ENCODE data around the gene EMC1.
A peak's percentile ranks its signal among the peaks of the same experiment; 100 is the strongest.
"Not testable (repeated sequence)": the region's sequence is repeated elsewhere in the genome, so short reads cannot be mapped to it uniquely, and the experiment has no call there.

EMC1 gene
- 62.9 reads per million, percentile 73 among the genes with 10 or more reads in this experiment for total RNA-seq

- DNase-seq, result peak; percentile 90
These were observed at the start of gene EMC1, which contains the start of gene MRTO4 for GRCh38 chr1:19251305-19252196. Gene EMC1 (minus strand): TSS chr1:19251524. CDS start chr1:19251509, 15 bp downstream. Gene MRTO4 (plus strand): TSS chr1:19251805. CDS start chr1:19251836, 31 bp downstream.

DNA sequence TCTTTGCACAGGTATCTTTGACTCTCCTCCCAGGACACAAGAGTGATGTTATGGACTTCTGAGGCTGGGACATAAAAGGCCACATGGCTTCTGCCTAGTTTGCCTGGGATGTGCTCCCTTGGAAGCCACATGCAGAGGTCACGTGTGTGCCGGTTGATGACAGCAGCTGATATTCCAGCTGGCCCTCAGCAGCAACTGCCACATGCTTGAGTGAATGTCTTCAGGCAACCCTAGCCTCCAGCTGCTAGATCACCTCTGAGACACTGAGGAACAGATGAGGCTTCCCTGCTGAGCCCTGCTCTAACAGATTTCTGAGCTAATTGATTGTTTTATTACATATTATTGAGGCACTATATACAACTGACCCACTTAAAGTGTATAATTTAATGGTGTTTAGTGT lies 48.9 kb upstream of the EMC1 start:
- DNase-seq, result no peak

DNA sequence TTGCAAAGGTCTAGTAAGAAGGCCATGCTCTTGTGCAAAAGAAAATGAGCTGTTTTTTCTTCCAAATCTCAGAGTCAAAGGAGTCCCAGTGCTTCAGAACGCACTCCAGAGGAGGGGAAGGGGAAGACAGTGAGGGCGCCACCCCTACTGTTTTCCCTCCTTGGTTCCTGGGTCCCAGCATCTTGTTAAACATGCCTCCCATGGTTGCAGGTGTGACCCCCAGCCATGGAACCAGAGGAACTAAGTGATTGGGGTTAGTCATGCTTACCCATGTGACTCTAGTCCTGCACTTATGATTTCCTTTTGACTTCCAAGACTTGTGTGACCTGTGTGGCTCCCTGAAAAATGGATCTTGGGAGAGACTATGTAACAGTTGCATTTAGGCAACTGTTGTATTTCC lies 43.3 kb upstream of the EMC1 start:
- DNase-seq, result no peak

DNA sequence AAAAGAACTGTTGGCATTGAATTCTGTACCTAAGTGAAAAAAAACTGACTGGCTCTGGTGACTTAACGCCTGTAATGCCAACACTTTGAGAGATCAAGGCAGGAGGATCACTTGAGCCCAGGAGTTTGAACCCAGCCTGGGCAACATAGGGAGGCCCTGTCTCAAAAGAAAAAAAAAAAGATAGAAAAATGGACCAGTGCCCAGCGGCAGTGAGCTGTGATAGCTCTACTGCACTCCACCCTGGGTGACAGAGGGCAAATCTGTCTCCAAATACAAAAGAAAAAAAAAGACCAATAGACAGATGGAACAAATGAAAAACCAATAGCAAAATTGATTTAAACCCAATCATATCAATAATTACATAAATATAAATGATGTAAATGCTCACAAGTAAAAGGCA lies 37.9 kb upstream of the EMC1 start:
- DNase-seq, result no peak

GRCh38 chr1:19288324-19289241 lies 37.3 kb upstream of the EMC1 start, which contains the start of gene AKR7A3:
Gene AKR7A3 (minus strand): TSS chr1:19288770. CDS start chr1:19288709, 61 bp downstream.
- peak; percentile 24 for DNase-seq

- DNase-seq, result no peak
These were observed 36.3 kb upstream of the EMC1 start for GRCh38 chr1:19287436-19288185.

GRCh38 chr1:19285807-19286206 lies 34.5 kb upstream of the EMC1 start:
- not testable (repeated sequence) for DNase-seq

GRCh38 chr1:19285366-19285765 lies 34.0 kb upstream of the EMC1 start:
- DNase-seq, result not testable (repeated sequence)

- no peak for DNase-seq
These were observed 33.6 kb upstream of the EMC1 start for GRCh38 chr1:19284881-19285280.

- no peak for DNase-seq
These were observed 32.6 kb upstream of the EMC1 start for GRCh38 chr1:19283891-19284290.

DNA sequence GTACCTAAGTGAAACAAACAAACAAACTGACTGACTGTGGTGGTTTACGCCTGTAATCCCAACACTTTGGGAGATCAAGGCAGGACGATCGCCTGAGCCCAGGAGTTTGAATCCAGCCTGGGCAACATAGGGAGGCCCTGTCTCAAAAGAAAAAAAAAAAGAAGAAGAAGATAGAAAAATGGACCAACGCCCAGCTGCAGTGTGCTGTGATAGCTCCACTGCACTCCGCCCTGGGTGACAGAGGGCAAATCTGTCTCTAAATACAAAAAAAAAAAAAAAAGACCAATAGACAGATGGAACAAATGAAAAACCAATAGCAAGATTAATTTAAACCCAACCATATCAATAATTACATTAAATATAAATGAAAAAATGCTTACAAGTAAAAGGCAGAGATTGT lies 23.3 kb upstream of the EMC1 start:
- no peak for DNase-seq

DNA sequence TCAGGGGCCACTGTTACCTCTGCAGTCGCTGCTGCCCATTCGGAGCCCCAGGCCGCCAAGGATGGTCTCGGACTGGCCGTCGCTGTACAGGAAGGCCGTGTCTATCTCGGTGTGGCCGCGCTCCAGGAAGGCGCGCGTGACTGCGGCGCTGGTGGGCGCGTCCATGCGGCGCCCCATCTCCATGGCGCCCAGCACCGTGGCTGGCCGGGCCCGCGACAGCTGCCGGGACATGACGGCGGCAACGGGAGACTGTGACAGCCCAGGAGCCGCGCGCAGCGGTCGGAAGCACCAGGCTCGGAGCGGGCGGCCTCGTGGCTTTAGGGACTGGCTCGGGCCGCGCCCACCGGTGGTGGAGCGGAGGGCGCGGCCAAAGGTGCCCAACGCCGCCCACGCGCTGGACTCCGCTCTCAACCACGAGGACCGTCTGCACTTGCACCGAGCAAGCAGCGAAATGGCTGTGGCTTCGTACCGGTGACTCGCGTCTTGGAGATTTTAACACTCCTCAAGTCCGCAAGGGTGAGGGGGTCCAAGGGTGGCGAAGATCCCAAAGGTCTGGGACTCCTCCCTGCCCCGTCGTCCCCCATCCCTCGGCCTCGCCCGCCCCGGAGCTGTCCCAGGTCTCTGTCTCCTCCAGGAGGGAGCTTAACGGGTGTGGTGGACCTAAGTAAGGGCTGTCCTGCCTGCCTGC lies 22.7 kb upstream of the EMC1 start:
- not testable (repeated sequence) for DNase-seq

DNA sequence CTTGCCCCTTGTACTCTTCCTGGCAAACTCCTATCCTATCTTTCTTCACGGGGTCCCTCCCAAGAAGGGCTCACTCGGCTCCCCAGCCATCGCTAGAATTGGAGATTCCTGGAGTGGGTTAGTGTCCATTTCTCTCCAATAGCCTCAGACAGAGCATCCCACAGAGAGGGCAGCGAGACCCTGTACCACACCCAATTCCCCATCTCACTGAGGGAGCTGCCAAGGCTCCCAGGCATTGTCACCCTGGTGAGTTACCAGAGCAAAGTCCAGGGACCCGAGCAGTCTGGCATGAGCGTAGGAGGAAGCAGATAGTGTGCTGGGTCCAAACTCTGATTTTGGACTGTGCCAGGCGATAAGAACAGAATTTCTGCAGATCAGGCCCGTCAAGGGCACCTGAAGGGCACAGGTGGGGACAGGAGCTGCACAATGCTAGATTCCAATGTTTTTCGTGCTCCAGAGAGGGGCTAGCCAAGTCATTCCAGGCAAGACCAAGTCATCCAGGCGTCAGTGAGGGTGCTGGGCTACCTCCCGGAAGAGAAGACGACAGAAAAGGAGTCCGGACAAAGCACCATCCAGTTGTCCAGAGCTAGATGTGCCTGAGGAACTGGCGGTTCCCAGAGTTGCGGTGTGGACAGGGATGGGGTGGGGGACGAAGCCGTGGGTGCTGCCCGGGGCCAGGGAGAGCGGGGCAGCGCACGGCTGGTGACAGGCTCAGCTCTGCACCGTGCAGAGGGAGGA lies 22.0 kb upstream of the EMC1 start:
- DNase-seq, result no peak

GRCh38 chr1:19272064-19272463 lies 20.7 kb upstream of the EMC1 start:
- DNase-seq, result no peak

DNA sequence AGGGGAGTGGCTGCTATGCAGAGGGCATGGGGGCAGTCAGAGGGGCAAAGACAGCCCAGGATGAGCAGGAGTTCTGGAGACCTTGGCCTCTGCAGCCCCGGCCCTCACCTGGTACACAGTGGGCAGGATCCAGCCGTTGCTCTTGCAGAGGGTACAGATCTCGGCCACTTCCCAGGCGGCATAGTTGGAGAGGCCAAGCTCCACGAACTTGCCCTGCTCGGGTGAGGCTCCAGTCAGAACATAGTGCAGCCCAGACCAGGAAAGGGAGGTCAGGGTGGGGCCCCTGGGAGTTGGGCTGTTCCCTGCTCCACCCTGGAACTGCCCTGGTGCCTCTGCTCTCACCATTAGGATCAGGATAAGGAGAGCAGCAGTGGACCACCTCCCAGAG lies 19.0 kb upstream of the EMC1 start:
- not testable (repeated sequence) for DNase-seq

DNA sequence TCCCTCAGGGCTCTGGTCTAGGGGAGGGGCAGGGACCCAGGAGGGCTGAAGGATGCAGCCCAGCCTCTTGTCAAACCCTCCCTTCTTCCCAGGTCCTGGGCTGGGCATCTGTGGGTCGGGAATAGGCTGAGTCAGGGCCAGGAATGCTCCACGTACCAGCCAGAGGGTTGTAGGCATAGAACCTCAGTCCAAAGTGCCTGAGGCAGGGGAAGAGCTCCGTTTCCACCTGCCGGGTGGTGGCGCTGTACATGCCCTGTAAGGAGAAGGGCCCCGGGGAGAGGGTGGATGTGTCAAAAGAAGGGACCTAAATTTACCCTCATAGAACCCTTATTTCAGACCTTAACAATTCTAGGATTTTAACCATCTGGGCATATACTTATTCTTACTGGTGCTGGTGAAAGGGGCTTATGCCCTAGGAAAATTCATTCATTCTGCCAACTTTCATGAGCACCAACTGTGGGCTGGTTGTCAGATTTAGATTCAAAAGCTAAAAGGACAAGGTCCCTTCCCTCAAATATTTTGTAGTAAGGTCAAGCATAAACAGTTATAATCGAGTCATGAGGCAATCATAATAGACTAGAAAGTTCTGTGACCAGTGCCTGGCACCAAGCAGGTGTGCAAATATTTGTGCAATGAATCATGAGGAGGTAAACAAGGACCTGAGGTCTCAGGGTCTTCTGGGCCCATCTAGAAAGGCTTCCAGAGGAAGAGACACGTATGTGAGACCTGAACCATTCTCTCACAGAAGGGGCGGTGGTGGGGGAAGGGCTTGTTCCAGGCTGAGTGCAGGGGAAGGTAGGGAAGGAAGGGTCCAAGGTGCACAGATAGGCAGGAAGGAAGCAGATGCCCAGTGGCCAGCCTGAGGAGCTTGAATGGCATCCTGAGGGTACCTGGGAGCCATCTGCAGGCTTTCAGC lies 18.4 kb upstream of the EMC1 start:
- not testable (repeated sequence) for DNase-seq

- DNase-seq, result no peak
These were observed 17.1 kb upstream of the EMC1 start for GRCh38 chr1:19268445-19268844.

GRCh38 chr1:19262744-19263143 lies 11.4 kb upstream of the EMC1 start:
- no peak for DNase-seq

GRCh38 chr1:19262047-19262446 lies 10.7 kb upstream of the EMC1 start:
- no peak for DNase-seq
